ENCODE measurements around the gene PCMT1.

Gene PCMT1

DNA sequence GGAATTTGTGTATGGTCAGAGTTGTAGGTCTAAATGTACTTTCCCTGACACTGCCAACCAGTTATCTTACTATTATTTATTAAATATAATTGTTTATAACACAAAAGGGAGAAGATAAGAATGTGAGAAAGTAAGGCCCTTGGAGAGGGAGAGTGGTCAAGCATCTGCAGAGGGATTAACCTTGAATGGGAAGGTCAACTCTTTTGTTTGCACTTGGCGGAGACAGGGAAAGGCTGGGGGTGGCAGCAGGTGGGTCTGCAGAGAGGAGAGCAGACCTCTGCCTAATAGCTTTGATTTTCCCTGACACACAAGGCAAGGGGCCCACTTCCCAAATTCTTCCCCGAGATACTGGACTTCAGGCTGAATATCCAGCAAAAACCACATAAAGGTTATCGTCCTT, 110.4 kb downstream of the PCMT1 start:
- Histone ChIP-seq H3K9me3 (ENCODE audit: insufficient read depth, low read depth, low read length) (no peaks in the 10 kb centered on the region), H3K27me3 (ENCODE audit: insufficient read depth, low read length) (peaks cover 28% of the 10 kb centered on the region), H3K27ac (ENCODE audit: low read length) (no peak overlapping the region), H3K36me3 (ENCODE audit: insufficient read depth, low read depth, low read length) (no peaks in the 10 kb centered on the region), H3K4me3 (ENCODE audit: low read length) (no peak overlapping the region), H3K9ac (ENCODE audit: low read depth, low read length) (no peak overlapping the region), H3K4me1 (ENCODE audit: insufficient read depth, low read length) (peaks cover 17% of the 10 kb centered on the region)

DNA sequence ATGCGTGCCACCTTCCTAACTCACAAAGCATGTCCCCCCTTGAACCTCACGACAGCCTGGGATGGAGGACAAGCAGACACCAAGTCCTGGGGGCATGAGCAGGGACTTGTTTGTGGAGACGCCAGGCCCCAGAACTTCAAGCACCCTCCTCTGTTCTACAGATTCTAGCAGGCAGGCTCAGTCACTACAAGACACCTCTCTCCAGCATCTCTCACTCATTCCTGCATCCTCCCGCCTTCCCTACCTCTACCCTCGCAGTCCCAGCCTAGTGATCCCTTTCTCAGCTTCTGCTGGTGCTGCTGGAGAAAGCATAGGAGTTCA, 110.9 kb downstream of the PCMT1 start:
- Histone ChIP-seq H3K9me3 (ENCODE audit: insufficient read depth, low read depth, low read length) (no peaks in the 10 kb centered on the region), H3K27ac (ENCODE audit: low read length) (no peak overlapping the region), H3K27me3 (ENCODE audit: insufficient read depth, low read length) (peaks cover 28% of the 10 kb centered on the region), H3K9ac (ENCODE audit: low read depth, low read length) (no peak overlapping the region), H3K4me1 (ENCODE audit: insufficient read depth, low read length) (peaks cover 12% of the 10 kb centered on the region; the same call in 1 of the 2 replicates), H3K36me3 (ENCODE audit: insufficient read depth, low read depth, low read length) (no peaks in the 10 kb centered on the region), H3K4me3 (ENCODE audit: low read length) (no peak overlapping the region)

Measured in iPS-20b (cell line).